Astrocyte (in vitro differentiated cells and primary cell): ENCODE measurements around the gene IGF1R. TPM values are rescaled to one million over a fixed set of nuclear protein-coding genes. Genes with fewer than 3 reads are reported as not detected.

Source experiments
- DNase-seq: peaks from one replicate; pipeline ENCODE4 v3.0.0-alpha.2; 2010; ENCODE audit warnings: low read depth
- FAIRE-seq: peaks from 2 replicates; lab custom pipeline; 2011; peaks lifted over from hg19 to GRCh38; lab: Jason Lieb, UNC
- H2AFZ ChIP-seq: 2 replicates; pipeline ENCODE4 v1.6.0; 2012; ENCODE audit warnings: low read depth, low read length, inconsistent platforms
- H3K27ac ChIP-seq: 2 replicates; pipeline ENCODE4 v1.5.1; 2011; ENCODE audit warnings: low read depth, low read length, inconsistent platforms
- H3K27me3 ChIP-seq: 2 replicates; pipeline ENCODE4 v1.6.0; 2011; ENCODE audit warnings: low read length, inconsistent platforms; ENCODE audit not compliant: insufficient read depth
- H3K36me3 ChIP-seq: 2 replicates; pipeline ENCODE4 v1.5.1; 2011; ENCODE audit warnings: low read length, inconsistent platforms; ENCODE audit not compliant: insufficient read depth
- H3K4me1 ChIP-seq: 2 replicates; pipeline ENCODE4 v1.5.1; 2011; ENCODE audit warnings: low read length, inconsistent platforms; ENCODE audit not compliant: insufficient read depth
- H3K4me2 ChIP-seq: 2 replicates; pipeline ENCODE4 v1.6.0; 2012; ENCODE audit warnings: low read length, inconsistent platforms
- H3K4me3 ChIP-seq: 2 replicates; pipeline ENCODE4 v1.5.1; 2011; ENCODE audit warnings: low read depth, mild to moderate bottlenecking, low read length, inconsistent platforms; ENCODE audit not compliant: insufficient read depth
- H3K79me2 ChIP-seq: 2 replicates; pipeline ENCODE4 v1.6.0; 2012; ENCODE audit warnings: mild to moderate bottlenecking, low read length, inconsistent platforms; ENCODE audit not compliant: insufficient read depth
- H3K9ac ChIP-seq: 2 replicates; pipeline ENCODE4 v1.6.0; 2012; ENCODE audit warnings: mild to moderate bottlenecking, low read length, inconsistent platforms
- H3K9me3 ChIP-seq: 2 replicates; pipeline ENCODE4 v1.5.1; 2012; ENCODE audit warnings: low read depth, mild to moderate bottlenecking, low read length, inconsistent platforms; ENCODE audit not compliant: insufficient read depth
- H4K20me1 ChIP-seq: 2 replicates; pipeline ENCODE4 v1.6.0; 2012; ENCODE audit warnings: low read length, inconsistent platforms; ENCODE audit not compliant: insufficient read depth
- H3K27ac Mint-ChIP-seq: one replicate; pipeline ENCODE4 v1.8.0; 2021; ENCODE audit warnings: mild to moderate bottlenecking, mixed read lengths; ENCODE audit not compliant: unreplicated experiment
- H3K27me3 Mint-ChIP-seq: one replicate; pipeline ENCODE4 v1.8.0; 2021; ENCODE audit warnings: low read depth, mixed read lengths; ENCODE audit not compliant: unreplicated experiment
- H3K36me3 Mint-ChIP-seq: one replicate; pipeline ENCODE4 v1.8.0; 2021; ENCODE audit warnings: low read depth, mixed read lengths; ENCODE audit not compliant: unreplicated experiment
- H3K4me1 Mint-ChIP-seq: one replicate; pipeline ENCODE4 v1.8.0; 2021; ENCODE audit warnings: low read depth, mixed read lengths; ENCODE audit not compliant: unreplicated experiment
- H3K4me3 Mint-ChIP-seq: one replicate; pipeline ENCODE4 v1.8.0; 2021; ENCODE audit warnings: mild to moderate bottlenecking, moderate library complexity, mixed read lengths; ENCODE audit not compliant: unreplicated experiment
- H3K9me3 Mint-ChIP-seq: one replicate; pipeline ENCODE4 v1.8.0; 2021; ENCODE audit warnings: mild to moderate bottlenecking, mixed read lengths; ENCODE audit not compliant: unreplicated experiment
- EZH2 ChIP-seq: IDR thresholded peaks from 2 replicates; pipeline ENCODE4 v1.6.1; 2012; ENCODE audit warnings: mild to moderate bottlenecking, low read length, inconsistent platforms; ENCODE audit not compliant: insufficient read depth
- total RNA-seq: library from RNA; stranded (reverse); gene quantifications from 2 replicates; pipeline ENCODE4 v1.2.1, GENCODE V29; 2021
- TF ChIP-seq, protein P1 (sequence below): IDR thresholded peaks from 2 replicates; pipeline ENCODE4 v1.5.1; 2011; ENCODE audit warnings: low read depth, mild to moderate bottlenecking, inconsistent platforms, low read length, moderate library complexity; ENCODE audit not compliant: insufficient read depth

Gene IGF1R
- total RNA-seq, 1 donor from 2014 or later = 270 TPM

DNA sequence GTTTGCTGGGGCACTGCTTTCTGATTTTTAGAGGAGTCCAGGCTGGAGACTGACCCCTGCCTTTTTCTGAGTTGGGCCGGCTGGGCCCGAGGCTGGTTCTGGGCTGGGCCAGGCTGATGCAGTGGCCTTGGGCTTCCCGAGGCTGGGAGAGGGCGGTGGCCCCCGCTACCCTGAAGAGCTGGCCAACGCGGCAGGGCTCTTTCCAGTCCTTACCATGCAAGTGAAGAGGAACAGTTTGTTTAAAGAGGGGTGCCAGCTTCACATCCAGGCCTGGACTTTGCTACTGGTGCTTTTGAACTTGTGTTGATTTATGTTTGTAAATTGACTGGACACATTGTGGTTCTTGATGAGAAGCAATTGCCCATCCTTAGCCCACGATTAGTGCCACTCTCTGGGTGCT is 15.3 kb downstream of the IGF1R start:
- Histone ChIP-seq H3K4me3 (no peak overlapping the region), H4K20me1 (peaks cover 99% of the 10 kb centered on the region), H3K9me3 (no peaks in the 10 kb centered on the region), H3K27me3 (no peaks in the 10 kb centered on the region), H3K4me2 (no peak overlapping the region), H3K36me3 (peaks cover 4% of the 10 kb centered on the region), H3K9ac (no peak overlapping the region), H3K4me1 (peaks cover 12% of the 10 kb centered on the region), H2AFZ (no peak overlapping the region), H3K79me2 (peaks cover 100% of the 10 kb centered on the region), H3K27ac (no peak overlapping the region)
- FAIRE-seq = no peak
- Mint-ChIP-seq H3K27ac (no peak overlapping the region), H3K4me3 (no peak overlapping the region), H3K36me3 (peaks cover 9% of the 10 kb centered on the region), H3K4me1 (peaks cover 61% of the 10 kb centered on the region), H3K27me3 (no peaks in the 10 kb centered on the region), H3K9me3 (no peaks in the 10 kb centered on the region)
- no peak for TF ChIP-seq EZH2
- TF ChIP-seq, protein P1, sequence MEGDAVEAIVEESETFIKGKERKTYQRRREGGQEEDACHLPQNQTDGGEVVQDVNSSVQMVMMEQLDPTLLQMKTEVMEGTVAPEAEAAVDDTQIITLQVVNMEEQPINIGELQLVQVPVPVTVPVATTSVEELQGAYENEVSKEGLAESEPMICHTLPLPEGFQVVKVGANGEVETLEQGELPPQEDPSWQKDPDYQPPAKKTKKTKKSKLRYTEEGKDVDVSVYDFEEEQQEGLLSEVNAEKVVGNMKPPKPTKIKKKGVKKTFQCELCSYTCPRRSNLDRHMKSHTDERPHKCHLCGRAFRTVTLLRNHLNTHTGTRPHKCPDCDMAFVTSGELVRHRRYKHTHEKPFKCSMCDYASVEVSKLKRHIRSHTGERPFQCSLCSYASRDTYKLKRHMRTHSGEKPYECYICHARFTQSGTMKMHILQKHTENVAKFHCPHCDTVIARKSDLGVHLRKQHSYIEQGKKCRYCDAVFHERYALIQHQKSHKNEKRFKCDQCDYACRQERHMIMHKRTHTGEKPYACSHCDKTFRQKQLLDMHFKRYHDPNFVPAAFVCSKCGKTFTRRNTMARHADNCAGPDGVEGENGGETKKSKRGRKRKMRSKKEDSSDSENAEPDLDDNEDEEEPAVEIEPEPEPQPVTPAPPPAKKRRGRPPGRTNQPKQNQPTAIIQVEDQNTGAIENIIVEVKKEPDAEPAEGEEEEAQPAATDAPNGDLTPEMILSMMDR = no peak
- DNase-seq = no peak

- H3K36me3 ChIP-seq = no peaks in the 10 kb centered on the region
- DNase-seq (no peak), FAIRE-seq (no peak)
- H2AFZ ChIP-seq = no peak overlapping the region
- TF ChIP-seq EZH2 = no peak
- TF ChIP-seq, protein P1 = no peak
- peaks cover 97% of the 10 kb centered on the region for H4K20me1 ChIP-seq
- no peaks in the 10 kb centered on the region for H3K27me3 ChIP-seq
- no peak overlapping the region for H3K4me3 ChIP-seq
- no peak overlapping the region for H3K9ac ChIP-seq
- H3K9me3 ChIP-seq = no peaks in the 10 kb centered on the region
- H3K27ac ChIP-seq = no peak overlapping the region
- no peak overlapping the region for H3K4me2 ChIP-seq
- Mint-ChIP-seq H3K4me3 (no peak overlapping the region), H3K4me1 (peaks cover 70% of the 10 kb centered on the region), H3K36me3 (peaks cover 9% of the 10 kb centered on the region), H3K27me3 (no peaks in the 10 kb centered on the region), H3K27ac (peak overlapping the region; percentile 99), H3K9me3 (no peaks in the 10 kb centered on the region)
- peaks cover 100% of the 10 kb centered on the region for H3K79me2 ChIP-seq
- H3K4me1 ChIP-seq = peaks cover 41% of the 10 kb centered on the region
Measured at GRCh38 chr15:98666441-98666840, 18.1 kb downstream of the IGF1R start.

GRCh38 chr15:98666841-98667240 is 18.5 kb downstream of the IGF1R start:
- peaks cover 100% of the 10 kb centered on the region for H3K79me2 ChIP-seq
- TF ChIP-seq, protein P1 = no peak
- TF ChIP-seq EZH2 = no peak
- no peaks in the 10 kb centered on the region for H3K27me3 ChIP-seq
- H3K4me1 ChIP-seq = peaks cover 43% of the 10 kb centered on the region
- H3K4me3 ChIP-seq = no peak overlapping the region
- H4K20me1 ChIP-seq = peaks cover 96% of the 10 kb centered on the region
- Mint-ChIP-seq H3K9me3 (no peaks in the 10 kb centered on the region), H3K27me3 (no peaks in the 10 kb centered on the region), H3K4me3 (no peak overlapping the region), H3K27ac (peak overlapping the region; percentile 99), H3K36me3 (peaks cover 9% of the 10 kb centered on the region), H3K4me1 (peaks cover 74% of the 10 kb centered on the region)
- DNase-seq = no peak
- H2AFZ ChIP-seq = no peak overlapping the region
- no peak overlapping the region for H3K4me2 ChIP-seq
- no peak for FAIRE-seq
- H3K27ac ChIP-seq = no peak overlapping the region
- no peaks in the 10 kb centered on the region for H3K9me3 ChIP-seq
- H3K9ac ChIP-seq = no peak overlapping the region
- no peaks in the 10 kb centered on the region for H3K36me3 ChIP-seq
